Left kidney (tissue), 2 donors: ENCODE data around the gene PPP2R2C. TPM values are rescaled to one million over a fixed set of nuclear protein-coding genes. Genes with fewer than 3 reads are reported as not detected.

ENCODE experiments used
- DNase-seq: peaks from one replicate; pipeline ENCODE4 v3.0.0-alpha.2; 2013
- polyA plus RNA-seq: library from polyadenylated mRNA; unstranded; fragments of 120-200 nt; gene quantifications from one replicate; pipeline ENCODE4 v1.2.1, GENCODE V29; 2013; ENCODE audit not compliant: insufficient read length

Gene PPP2R2C
- polyA plus RNA-seq, 1 donor = 0.40 TPM

DNA sequence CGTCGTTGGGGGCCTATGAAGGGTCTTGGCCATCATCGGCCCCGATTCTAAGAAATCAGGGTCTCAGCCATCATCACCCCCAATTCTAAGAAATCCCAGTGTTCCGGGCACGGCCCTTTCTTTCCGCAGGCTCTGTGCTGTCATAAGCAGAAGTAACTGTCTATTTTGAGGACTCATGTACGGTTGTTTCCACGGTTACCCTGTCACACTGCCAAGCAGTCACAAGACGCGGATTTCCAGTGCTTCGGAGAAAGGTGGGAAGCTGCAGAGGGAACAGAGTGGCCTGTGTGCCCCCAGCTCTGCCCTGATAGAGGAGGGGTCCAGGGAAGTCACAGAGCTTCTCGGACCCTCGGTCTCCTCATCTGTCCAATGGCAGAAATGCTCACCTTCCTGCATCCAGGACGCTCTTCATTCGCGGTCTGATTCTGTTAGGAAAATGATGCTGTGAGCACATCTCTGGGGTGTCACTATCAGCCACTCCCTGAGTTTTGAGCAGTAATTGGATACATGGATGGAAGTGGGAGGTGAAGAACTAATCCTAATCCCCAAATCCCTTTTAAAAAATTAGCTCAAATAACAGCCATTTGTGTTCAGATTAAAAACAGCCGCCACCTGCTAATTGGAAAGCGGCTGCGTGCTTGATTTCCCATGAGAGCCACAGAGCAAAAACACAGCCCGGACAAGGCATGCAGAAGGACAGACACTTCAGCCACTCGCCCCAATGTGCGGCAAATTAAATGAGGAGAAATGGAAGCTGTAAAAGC lies 129.7 kb downstream of the PPP2R2C start:
- no peak for DNase-seq

- no peak for DNase-seq
These were observed 130.7 kb downstream of the PPP2R2C start for GRCh38 chr4:6341696-6342095.

GRCh38 chr4:6340446-6341015 lies 131.9 kb downstream of the PPP2R2C start:
- no peak for DNase-seq

DNA sequence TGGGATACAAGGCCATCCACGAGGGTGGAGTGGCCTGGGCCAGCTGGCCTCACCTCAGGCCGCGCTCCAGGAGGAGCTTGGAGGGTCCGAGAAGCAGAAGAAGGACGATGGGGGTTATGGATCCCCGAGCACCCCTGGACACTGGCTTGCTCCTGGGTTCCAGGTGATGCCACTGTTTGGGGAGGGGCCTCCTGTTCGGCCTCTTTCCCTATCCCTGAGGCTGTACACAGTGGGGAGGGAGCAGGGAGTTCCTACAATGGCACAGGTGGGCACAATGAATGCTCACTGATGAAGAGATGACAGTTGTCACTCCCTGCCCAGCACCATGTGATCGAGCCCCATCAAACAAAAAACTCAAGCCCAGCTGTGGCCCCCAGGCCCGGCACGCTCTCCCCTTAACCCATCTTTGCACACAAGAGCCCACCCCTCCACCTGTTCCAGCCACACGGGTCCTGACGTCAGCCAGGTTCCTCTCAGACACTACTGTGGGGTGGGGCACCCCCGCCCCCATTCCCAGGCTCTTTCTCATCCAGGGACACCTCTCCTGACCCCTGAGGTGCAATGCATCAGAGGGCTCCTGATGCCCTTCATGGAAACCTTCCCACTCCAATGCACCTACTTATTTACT lies 132.5 kb downstream of the PPP2R2C start:
- no peak for DNase-seq

- no peak for DNase-seq
These were observed 133.2 kb downstream of the PPP2R2C start for GRCh38 chr4:6338951-6339817.

DNA sequence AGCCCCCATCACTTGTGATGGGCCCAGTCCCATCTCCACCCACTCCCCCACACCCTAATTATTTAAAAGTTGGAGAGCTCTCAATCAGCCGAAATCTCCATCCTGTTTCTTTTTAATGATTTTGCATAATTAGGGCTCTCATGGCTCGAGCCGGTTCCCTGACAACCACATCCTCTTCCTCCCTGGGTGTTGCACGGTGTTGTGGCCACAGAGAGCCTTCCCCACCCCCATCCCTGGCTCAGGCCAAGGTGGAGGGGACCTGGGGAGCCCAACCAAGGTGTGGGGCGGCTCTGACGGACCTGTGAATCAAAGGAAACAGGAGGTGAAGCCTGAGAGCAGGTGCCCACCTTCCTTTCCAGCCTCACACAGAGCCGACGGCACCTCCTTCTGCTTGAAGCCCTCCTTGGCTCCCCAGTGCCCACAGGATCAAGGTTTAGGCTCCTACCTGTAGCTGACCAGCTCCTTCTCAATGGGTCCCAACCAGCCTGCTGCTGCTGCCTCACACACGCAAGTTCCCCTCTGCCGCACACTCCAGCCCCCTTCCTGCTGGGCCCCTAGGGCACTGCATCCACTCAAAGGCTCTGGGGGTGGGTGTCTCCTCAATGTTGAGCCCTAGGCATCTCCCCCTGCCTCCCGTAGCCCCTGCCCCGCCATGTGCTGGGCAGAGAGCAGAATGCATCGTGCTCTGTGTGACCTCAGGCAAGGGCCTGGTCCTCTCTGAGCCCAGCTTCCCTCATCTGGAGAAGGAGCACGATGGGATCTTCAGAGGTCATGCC lies 134.1 kb downstream of the PPP2R2C start:
- no peak for DNase-seq

DNA sequence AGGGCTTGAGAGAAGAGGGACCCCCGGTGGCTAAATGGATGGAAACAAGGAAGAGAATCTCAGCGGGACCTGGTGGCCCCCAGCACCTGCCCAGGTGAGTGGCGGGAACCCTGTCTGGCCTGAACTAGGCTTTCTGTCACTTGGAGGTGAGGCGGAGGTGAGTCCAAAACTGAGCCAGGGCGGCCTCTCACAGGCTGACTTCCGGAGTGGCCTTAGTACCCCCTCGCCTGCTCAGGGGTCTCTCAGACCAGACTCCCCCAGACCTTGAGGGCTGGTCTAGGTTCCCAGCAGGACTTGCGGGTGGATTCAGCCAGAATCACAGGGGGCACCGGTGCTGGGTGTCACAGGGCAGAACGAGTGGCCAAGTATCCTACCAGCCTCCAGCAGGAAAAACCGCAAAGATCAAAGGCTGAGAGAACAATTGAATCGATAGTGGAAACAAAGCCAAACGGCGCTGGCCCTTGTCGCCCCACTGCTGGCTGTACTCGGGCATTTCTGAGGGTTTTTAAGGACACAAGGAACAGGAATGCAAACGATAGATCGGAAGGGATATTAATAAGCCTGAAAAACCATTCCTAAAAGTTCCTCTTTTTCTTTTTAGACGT lies 135.0 kb downstream of the PPP2R2C start:
- no peak for DNase-seq

DNA sequence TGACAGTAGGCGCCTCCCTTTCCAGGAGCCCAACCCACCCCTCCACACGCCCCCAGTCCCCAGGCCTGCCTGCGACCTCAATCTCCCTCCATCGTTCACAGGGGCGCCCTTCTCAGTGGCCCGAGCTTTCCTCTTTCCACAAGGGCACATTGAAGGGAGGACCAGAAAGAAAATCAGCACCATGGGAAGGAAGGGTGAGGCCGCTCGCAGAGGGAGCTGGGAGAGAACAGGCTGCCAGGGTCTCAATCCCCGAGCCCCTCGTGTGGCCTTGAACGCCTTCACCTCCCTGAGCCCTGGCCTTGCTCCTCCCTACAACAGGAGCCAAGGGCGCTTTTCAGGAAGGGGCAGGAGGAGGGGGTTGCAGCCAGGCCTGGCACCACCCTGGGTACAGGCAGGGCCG lies 136.2 kb downstream of the PPP2R2C start:
- DNase-seq = no peak

DNA sequence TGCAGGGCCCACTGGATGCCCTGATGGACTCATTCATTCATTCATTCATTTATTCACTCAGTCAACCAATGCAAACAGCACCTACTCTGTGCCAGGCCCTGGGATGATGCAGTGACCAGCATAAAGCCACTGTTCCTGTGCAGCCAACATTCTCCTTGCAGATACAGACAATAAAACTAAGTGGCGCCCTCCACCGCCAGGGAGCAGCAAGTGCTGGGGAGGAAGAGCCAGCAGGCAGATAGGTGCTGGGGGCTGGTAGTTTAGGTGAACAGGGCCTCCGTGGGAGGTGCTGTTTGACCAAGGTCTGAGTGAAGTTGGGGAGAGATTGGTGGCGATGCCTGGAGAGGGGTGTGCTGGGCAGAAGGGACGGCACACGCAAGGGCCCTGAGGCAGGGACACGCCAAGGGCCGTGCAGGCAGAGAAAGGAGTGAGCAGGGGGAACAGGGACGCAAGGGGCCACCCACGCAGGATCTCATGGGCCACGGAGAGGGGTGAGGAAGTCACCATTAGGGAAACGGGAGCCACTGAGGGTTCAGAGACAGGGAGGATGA lies 137.3 kb downstream of the PPP2R2C start:
- DNase-seq = no peak

DNA sequence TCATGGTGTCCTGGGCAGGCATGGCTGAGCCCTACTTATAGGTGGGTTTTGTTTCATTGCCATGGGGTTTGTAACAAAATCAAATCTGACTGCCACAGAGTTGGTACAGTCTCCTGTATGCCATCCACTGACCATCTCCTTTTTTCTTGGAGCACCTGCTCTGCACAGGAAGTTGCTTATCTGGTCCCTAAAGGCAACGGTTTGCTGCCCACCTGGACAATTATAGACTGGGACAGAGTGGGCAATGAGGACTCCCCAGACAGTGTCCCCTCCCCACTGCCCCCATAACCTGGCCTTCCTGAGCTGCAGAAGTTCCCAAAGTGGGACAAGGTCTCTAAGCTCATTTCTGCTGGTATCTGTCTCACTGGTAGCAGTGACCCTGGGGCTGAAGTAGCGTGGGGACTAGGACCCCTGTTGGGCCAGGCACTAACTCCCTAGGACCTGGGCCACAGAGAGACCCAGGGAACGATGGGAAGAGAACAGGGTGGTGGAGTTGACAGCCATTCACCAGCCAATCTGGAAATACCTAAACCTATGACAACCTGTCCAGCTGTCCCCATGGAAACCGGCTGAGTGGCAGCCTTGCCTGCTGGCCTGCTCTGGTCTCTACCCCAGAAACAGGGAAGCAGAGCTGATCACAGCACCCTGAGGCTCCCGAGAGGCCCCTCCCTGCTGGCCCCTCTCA lies 138.1 kb downstream of the PPP2R2C start:
- DNase-seq = no peak

- no peak for DNase-seq
These were observed 138.9 kb downstream of the PPP2R2C start for GRCh38 chr4:6333301-6334202.

- DNase-seq = no peak
These were observed 139.8 kb downstream of the PPP2R2C start for GRCh38 chr4:6332669-6333050.

DNA sequence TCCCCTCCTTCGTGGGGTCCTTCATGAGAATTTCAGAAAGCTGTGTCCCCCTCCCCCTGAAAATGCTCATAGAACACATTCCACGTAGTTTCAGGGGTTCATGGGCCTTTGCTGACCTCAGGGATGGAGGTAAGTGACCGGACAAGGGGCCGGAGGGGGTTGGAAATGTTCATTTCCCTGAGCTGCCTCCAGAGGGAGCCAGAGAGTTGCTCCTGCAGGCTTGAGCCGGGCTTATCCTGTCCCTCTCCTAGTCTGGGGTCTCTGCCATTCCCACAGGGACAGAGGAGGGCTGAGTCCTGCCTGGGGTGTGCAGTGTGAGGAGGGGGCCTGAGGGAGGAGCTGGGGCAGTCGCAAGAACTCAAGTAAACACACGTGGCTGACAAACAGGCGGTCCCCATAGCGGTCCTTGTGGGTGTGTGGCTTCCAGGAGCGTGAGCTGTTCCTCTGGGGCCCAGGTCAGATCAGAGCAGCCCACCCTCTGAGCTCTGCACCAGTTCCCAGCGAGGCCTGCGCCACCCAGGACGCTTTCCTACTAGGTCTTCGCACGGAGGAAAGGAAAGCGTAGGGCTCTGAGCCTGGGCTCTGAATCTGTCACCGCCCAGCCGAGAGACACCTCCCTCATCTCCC lies 140.3 kb downstream of the PPP2R2C start:
- DNase-seq = no peak

- DNase-seq = no peak
These were observed 140.9 kb downstream of the PPP2R2C start for GRCh38 chr4:6331468-6331867.

DNA sequence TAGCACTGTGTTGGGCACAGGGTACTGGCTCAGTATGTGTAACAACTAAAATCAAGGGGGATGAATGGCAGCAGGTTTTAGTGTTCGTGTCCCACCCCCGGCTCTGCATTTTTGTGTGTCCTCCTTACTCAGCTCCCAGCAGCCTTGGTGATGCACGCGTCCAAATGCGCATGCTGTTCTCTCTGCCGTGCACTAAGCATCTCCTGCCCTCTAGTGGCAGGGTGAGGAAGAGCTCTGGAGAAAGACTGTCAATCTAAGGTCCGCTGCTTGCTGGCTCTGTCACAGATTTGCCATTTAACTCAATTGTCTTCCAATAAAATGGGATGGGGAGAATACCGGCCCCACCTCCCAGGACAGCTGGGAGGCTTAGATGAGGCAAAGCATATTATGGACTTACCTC lies 141.4 kb downstream of the PPP2R2C start:
- no peak for DNase-seq

GRCh38 chr4:6330384-6330767 lies 142.0 kb downstream of the PPP2R2C start:
- no peak for DNase-seq

- DNase-seq = no peak
These were observed 142.7 kb downstream of the PPP2R2C start for GRCh38 chr4:6329478-6330383.

GRCh38 chr4:6328526-6328925 lies 143.9 kb downstream of the PPP2R2C start:
- no peak for DNase-seq
